NCI-H2081 (cell line): ENCODE data around the gene LRRC47.

Experiments
- DNase-seq, 2 experiments: peaks; one replicate each; lab custom pipeline; 2025; lab: John Stamatoyannopoulos, UW

Gene LRRC47

DNA sequence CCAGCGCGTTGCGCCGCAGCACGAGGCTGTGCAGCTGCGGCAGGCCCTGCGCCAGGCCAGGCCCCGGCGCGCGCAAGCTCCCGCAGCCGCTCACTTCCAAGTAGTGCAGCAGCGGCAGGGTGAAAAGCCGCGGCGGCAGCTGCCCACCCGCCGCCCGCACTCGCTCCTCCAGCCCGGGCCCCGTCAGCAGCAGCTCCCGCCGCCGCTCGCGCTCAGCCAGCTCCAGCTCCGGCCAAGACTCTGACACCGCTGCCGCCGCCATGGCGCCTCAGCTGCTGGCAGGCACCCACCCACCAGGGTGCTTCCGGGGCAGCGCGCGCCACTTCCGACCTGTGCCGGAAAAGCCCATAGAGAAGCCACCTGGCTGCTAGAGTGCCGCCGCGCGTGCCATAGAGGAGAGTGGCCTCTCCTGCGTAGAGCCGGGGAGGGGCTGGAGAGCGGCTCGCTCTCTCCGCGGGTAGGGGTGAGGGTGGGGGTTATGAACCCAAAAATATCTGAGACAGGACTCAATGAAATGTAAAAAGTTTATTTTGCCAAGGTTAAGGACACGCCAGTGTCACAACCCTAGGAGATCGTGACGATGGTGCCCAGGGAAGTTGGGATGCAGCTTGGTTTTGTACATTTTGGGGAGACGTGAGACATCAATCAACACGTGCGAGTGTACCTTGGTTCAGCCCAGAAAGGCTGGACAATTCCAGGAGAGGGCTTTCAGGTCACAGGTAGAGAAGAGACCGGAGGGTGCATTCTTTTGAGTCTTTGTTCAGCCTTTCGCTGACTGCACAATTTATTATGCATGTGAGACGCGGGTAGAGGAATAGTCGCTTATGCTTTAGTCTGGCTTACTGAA is at the start of gene LRRC47:
LRRC47 (minus strand) TSS at position 284 of the 847 bp plus-strand sequence; CDS start at position 262, 22 bp downstream.
- DNase-seq = peak; percentile 92 to 94

DNA sequence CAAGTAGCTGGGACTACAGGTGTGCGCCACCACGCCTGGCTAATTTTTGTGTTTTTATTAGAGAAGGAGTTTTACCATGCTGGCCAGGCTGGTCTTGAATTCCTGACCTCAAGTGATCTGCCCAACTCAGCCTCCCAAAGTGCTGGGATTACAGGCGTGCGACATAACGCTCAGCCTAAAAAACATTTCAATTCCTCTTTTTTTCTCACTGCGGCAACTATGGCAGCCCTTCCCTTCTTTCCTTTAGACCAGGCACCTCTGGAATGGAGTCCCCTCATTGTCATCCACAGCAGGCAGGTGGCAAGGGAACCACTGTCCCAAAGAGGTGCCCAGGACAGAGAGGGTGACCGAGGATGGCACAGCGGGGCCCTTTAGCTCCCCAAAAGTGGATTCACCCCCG is 46.6 kb upstream of the LRRC47 start:
- DNase-seq = no peak

DNA sequence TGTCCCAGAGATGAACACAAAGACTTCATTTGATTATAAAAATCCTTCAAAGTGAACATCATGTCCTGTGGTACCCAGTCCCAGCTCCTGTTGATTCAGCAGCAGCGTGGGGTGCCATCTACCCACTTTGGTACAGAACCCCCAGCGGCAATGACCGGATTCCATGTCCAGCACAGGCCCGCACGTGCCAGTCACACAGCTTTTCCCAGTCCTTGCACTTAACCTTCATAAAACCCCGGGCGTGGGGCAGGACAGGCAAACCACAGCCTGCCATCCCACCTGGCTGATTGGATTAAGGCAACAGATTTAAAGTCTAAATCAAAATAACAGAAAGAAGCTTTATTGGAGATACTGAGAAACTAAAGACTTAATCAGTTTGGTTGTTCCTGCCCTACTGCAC is 45.2 kb upstream of the LRRC47 start:
- no peak for DNase-seq

DNA sequence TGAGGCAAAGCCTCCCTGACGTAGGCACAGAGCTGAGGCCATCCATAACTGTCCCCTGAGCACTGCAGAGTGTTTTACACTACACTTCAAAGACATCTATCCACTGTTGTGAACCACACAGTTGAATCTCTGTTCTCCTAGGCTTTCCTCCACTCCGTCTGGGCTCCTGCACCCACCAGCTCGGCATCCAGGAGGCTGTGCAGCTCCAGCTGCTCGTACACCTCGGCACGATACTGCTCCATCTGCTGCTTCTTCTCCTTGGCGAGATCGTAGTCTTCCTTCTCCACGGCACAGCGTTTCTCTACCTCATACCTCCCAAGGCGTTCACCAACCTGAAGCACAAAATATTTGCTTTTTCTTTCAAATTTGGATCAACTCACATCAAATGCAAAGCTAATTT is 42.5 kb upstream of the LRRC47 start:
- no peak for DNase-seq

DNA sequence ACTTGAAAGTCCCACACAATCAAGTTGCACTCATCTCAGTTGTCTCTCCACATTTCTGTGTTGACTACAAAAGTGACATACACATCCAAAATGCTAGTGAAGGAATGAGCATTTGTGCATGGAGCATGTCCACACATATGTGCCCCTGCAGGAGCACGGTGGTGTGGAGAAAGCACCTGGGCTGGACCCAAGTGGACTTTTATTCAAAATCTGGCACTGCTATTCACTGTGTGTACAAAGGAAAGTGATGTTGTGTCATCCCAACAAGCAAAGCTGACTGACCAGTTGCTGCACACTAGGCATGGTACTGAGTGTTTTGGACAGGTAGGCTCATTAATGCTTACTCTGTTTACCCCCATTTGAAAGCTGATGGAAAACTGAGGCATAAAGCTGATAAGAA is 41.4 kb upstream of the LRRC47 start:
- DNase-seq = no peak

DNA sequence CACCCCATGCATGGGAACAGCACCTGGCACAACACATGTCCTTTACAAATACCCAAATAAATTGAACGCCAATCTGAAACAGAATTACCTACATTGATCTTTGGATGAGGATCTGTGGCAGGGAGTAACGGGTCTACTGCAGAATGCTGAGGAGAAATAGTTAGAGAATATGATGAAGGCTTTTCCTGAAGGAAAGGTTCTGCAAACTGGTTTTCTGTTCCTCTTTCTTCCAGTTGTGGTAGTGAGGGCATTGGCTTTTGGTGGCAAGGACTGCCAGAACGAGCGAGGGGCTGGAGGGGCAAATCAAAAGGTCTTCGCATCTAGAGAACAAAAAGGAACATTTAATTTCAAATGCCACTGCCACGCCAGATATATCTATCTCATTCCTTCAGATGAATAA is 40.9 kb upstream of the LRRC47 start:
- DNase-seq = no peak

- DNase-seq = no peak
These were observed 40.1 kb upstream of the LRRC47 start for GRCh38 chr1:3836421-3836820.

GRCh38 chr1:3834701-3835100 is 38.4 kb upstream of the LRRC47 start:
- DNase-seq = no peak

DNA sequence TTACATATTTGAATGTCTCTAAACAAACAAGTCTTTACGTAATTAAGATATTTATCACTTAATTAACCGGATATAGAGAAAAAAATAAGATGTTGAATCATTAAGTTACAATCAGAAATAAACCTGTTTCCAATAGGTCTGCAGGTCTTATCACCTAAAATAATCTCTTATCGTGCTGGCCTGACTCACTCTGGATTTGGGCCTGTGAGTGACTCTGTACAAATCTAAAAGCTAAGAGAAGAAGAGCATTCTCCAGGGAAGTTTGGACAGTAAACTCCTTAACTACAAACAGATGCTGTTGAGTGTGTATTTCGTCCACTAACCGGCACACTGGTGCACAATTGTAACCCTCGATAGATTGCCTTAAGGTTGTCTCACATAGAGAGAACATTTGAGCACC is 35.4 kb upstream of the LRRC47 start:
- no peak for DNase-seq

- DNase-seq = no peak
These were observed 32.1 kb upstream of the LRRC47 start for GRCh38 chr1:3828391-3828790.

DNA sequence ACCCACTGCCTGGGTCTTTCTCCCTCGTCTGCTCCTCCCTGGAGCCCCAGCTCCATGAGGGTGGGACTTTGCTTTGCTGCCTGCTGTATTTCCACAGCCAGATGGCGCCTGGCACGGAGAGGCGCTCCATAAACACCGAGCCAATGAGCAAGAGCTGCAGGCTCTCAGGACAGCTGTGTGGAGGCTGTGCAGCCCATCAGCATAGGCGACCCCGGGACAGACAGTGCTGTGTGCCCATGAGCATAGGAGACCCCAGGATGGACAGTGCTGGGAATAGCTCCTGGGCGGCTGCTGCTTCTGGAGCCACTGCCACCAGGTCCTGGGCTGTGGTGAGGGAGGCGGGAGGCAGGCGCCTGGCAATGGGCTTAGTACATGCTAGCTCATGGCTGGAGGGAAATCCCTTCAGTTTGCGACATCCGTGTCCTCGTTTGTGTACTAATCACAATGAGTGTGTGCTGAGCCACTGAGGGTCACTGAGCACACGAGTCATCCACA is 31.6 kb upstream of the LRRC47 start:
- no peak for DNase-seq

DNA sequence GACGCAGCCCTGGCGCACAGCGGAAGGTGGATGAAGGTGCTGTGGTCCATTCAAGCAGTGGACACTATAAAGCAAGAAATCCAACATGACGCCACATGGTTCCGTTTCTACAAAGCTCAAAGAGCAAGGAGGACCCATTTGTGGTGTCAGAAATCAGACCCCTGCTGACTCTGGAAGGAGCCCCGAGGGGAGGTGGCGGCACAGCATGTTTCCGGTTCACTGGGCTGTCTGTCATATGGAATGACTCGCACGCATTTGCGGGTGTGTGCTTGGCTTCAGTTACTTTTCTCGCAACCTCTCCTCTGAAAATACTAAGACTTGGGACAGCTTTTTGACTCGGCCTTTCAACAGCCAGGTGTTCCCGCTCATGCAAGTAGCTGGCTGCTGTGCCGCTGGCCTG is 29.1 kb upstream of the LRRC47 start:
- DNase-seq = no peak

- DNase-seq = no peak
These were observed 28.4 kb upstream of the LRRC47 start for GRCh38 chr1:3824650-3825049.

DNA sequence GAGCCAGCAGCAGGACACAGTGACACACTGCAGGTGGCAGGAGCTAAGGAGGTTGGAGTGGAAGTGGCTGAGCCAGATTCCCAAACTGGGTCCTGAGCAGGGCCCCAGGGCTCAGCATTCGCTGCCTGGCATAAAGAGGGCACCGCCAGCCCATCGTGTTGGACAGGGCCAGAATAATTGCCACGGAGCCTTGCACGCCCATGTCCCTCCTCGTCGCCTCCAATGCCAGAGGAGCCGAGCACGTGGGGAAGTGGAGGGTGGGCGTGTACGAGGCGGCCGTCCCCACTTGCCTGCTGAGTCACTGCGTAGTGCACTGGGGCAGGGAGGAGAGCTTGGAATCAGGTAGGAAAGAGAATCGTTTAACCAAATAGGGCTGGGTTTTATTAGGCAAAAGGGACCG is 26.1 kb upstream of the LRRC47 start:
- no peak for DNase-seq

DNA sequence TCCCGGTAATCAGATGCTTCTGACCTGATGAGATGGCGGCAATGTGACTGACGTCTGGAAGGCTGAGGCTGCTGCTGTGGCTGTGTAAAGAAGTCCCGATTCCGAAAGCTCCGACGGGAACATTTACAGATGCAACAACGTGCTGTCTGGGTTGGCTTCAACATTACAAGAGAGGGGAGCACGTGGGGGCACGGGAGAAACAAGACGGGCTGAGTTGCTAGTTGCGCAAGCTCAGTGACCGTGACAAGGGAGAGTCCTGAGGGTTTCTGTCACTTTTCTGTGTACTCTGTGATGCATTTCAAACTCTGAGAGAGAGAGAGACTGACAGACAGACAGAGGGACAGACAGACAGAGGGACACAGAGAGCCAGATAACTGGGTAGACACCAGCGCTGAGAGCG is 25.6 kb upstream of the LRRC47 start:
- no peak for DNase-seq

- DNase-seq = no peak
These were observed 25.1 kb upstream of the LRRC47 start for GRCh38 chr1:3821447-3821846.

DNA sequence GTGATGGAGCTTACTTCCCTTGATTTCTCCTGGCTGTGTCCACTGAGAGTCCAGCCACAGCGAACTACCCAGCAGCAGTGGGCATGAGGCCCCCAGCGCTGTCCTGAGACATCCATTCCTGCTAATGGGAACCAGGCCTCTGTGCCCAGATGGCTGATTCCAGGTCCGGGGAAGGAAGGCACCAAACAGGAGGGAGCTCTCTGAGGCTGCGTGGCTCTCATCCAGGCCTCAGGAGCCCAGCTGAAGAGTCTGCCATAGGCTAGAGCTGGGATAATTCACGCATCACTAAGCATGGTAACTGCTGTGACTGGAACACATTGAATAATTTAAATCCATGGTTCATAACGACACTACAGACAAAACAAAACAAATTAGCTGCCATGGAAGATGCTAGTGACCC is 24.7 kb upstream of the LRRC47 start:
- peak; percentile 14 to 48 for DNase-seq

- DNase-seq = no peak
These were observed 24.0 kb upstream of the LRRC47 start for GRCh38 chr1:3820316-3820715.

- DNase-seq = no peak
These were observed 23.5 kb upstream of the LRRC47 start for GRCh38 chr1:3819771-3820200.

- DNase-seq = no peak
These were observed 21.7 kb upstream of the LRRC47 start for GRCh38 chr1:3817821-3818597.

DNA sequence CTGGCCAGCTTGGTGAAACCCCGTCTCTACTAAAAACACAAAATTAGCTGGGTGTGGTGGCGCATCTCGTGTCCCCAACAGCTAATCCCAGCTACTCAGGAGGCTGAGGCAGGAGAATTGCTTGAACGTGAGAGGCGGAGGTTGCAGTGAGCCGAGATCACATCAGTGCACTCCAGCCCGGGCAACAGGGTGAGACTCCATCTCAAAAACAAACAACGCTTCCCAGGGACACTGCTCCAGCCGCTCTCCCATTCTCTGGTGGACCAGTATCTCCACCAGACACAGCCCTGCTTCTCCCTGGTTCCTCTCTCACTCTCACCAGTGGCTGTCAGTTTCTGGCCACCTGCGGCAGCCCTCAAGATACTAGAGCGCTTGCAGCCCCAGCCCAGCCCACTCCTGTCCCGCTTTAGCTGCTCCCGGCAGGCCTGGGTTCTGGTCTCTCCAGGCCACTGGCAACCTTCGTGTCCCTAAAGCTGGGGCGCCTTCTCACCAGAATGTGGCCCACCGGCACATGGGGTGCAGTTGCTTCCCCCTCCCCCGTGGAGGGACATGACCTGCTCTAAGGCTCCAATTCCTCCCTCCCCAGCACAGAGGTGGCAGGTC is 20.9 kb upstream of the LRRC47 start:
- DNase-seq = no peak

GRCh38 chr1:3816331-3817137 is 20.2 kb upstream of the LRRC47 start:
- DNase-seq = no peak
